ENCODE measurements around the gene RPS14.

- TF ChIP-seq, protein P1, sequence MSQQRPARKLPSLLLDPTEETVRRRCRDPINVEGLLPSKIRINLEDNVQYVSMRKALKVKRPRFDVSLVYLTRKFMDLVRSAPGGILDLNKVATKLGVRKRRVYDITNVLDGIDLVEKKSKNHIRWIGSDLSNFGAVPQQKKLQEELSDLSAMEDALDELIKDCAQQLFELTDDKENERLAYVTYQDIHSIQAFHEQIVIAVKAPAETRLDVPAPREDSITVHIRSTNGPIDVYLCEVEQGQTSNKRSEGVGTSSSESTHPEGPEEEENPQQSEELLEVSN (IDR thresholded peaks at IDR 0.05; ENCODE audit: borderline replicate concordance in 1 of 2, extremely low read depth in 1 of 2, insufficient read depth in 1 of 2, insufficient read length in 1 of 2, low read depth in 1 of 2, low read length in 1 of 2, poor library complexity in 1 of 2, severe bottlenecking in 1 of 2) = no peak
- TF ChIP-seq MYNN (IDR thresholded peaks at IDR 0.05) (no peak), MYNN (CRISPR knock-in tag; IDR thresholded peaks at IDR 0.05) (no peak), CTCF (IDR thresholded peaks at IDR 0.05 in 2 of 3, conservative IDR thresholded peaks at IDR 0.05 in 1 of 3; ENCODE audit: insufficient read depth in 2 of 3, low read depth in 1 of 3, low read length in 3 of 3) (no peak), HDAC6 (IDR thresholded peaks at IDR 0.05; ENCODE audit: low read depth, low read length) (no peak), MCM7 (IDR thresholded peaks at IDR 0.05) (no peak), NKRF (IDR thresholded peaks at IDR 0.05; ENCODE audit: borderline replicate concordance) (no peak)
These were observed 8.4 kb downstream of the RPS14 start for GRCh38 chr5:150440948-150441812.
